Measurements from ENCODE around the gene CHD9. TPM values are rescaled to one million over a fixed set of nuclear protein-coding genes. Genes with fewer than 3 reads are reported as not detected.

The CHD9 gene
- total RNA-seq, 3 donors from 2014 or later (not counting 1 experiment from before 2014, with no cell fraction given), result 81.4 to 85.2 (median 81.9) TPM

GRCh38 chr16:53129281-53130158 lies 74.7 kb downstream of the CHD9 start:
- H3K4me3 ChIP-seq (ENCODE audit: low read length), result peak overlapping the region; percentile 97

GRCh38 chr16:53130159-53131049 lies 75.6 kb downstream of the CHD9 start:
- under 1% methylated on average over 115 of the region's 115 CpGs for WGBS (ENCODE audit: insufficient coverage)
- Mint-ChIP-seq H3K27me3 (ENCODE audit: low read depth in 2 of 2) (no peaks in the 10 kb centered on the region), H3K4me3 (peak overlapping the region; percentile 87), H3K4me1 (peaks cover 9 to 18% of the 10 kb centered on the region in 2 donors), H3K36me3 (no peaks in the 10 kb centered on the region), H3K27ac (peak overlapping the region; percentile 87 to 91), H3K9me3 (no peaks in the 10 kb centered on the region)
- H3K36me3 ChIP-seq (ENCODE audit: control insufficient read depth, insufficient read depth, low read length), result no peaks in the 10 kb centered on the region
- peaks cover 12% of the 10 kb centered on the region for H3K4me1 ChIP-seq (ENCODE audit: control insufficient read depth, insufficient read depth, low read length)
- TF ChIP-seq CTCF (IDR thresholded peaks at IDR 0.05), result peak; percentile 50
- ATAC-seq (peak; percentile 86 to 96 (median 90)), DNase-seq (peak; percentile 94 to 95)
- H3K27ac ChIP-seq (ENCODE audit: low read length), result peak overlapping the region; percentile 92
- intact Hi-C loops (cut with micrococcal nuclease), result loop anchor here (1.0 to 10.0 kb wide), 6 partner anchors 30 to 374 kb away; partner anchors contain the start of genes AKTIP and CHD9
- H3K4me3 ChIP-seq (ENCODE audit: low read length), result peak overlapping the region; percentile 97
- H3K9me3 ChIP-seq (ENCODE audit: control insufficient read depth, insufficient read depth, low read length), result no peaks in the 10 kb centered on the region
- H3K27me3 ChIP-seq (ENCODE audit: control insufficient read depth, insufficient read depth, low read length), result no peaks in the 10 kb centered on the region

More at GRCh38 chr16:53129281-53130158, 74.7 kb downstream of the CHD9 start:
- no peaks in the 10 kb centered on the region for H3K27me3 ChIP-seq (ENCODE audit: control insufficient read depth, insufficient read depth, low read length)
- peak overlapping the region; percentile 67 for H3K4me3 Mint-ChIP-seq
- H3K9me3 ChIP-seq (ENCODE audit: control insufficient read depth, insufficient read depth, low read length), result no peaks in the 10 kb centered on the region
- peaks cover 12% of the 10 kb centered on the region for H3K4me1 ChIP-seq (ENCODE audit: control insufficient read depth, insufficient read depth, low read length)
- H3K4me1 Mint-ChIP-seq, result peaks cover 9 to 11% of the 10 kb centered on the region in 2 donors
- H3K27ac ChIP-seq (ENCODE audit: low read length), result peak overlapping the region; percentile 92
- no peaks in the 10 kb centered on the region for H3K36me3 ChIP-seq (ENCODE audit: control insufficient read depth, insufficient read depth, low read length)
- DNase-seq (peak in 1 of 2 donors; percentile 10), ATAC-seq (no peak)
- no peaks in the 10 kb centered on the region for H3K9me3 Mint-ChIP-seq
- WGBS (ENCODE audit: insufficient coverage), result 44% methylated on average over 25 of the region's 25 CpGs
- H3K27ac Mint-ChIP-seq, result peak overlapping the region; percentile 87 to 91
- no peak for TF ChIP-seq CTCF (IDR thresholded peaks at IDR 0.05)
- H3K27me3 Mint-ChIP-seq (ENCODE audit: low read depth in 2 of 2), result no peaks in the 10 kb centered on the region
- intact Hi-C loops (cut with micrococcal nuclease), result loop anchor here (1.0 to 10.0 kb wide), 6 partner anchors 31 to 375 kb away; partner anchors contain the start of genes AKTIP and CHD9
- no peaks in the 10 kb centered on the region for H3K36me3 Mint-ChIP-seq

- DNase-seq (no peak), ATAC-seq (no peak)
- Mint-ChIP-seq H3K9me3 (no peaks in the 10 kb centered on the region), H3K4me1 (peaks cover 9 to 20% of the 10 kb centered on the region in 2 donors), H3K27me3 (ENCODE audit: low read depth in 2 of 2) (no peaks in the 10 kb centered on the region), H3K36me3 (no peaks in the 10 kb centered on the region), H3K27ac (peak overlapping the region in 1 of 2 donors; percentile 91), H3K4me3 (peak overlapping the region; percentile 87)
- Histone ChIP-seq H3K4me3 (ENCODE audit: low read length) (peak overlapping the region; percentile 30), H3K27ac (ENCODE audit: low read length) (no peak overlapping the region), H3K36me3 (ENCODE audit: control insufficient read depth, insufficient read depth, low read length) (no peaks in the 10 kb centered on the region), H3K4me1 (ENCODE audit: control insufficient read depth, insufficient read depth, low read length) (peaks cover 12% of the 10 kb centered on the region), H3K9me3 (ENCODE audit: control insufficient read depth, insufficient read depth, low read length) (no peaks in the 10 kb centered on the region), H3K27me3 (ENCODE audit: control insufficient read depth, insufficient read depth, low read length) (no peaks in the 10 kb centered on the region)
- TF ChIP-seq CTCF (IDR thresholded peaks at IDR 0.05), result no peak
- intact Hi-C loops (cut with micrococcal nuclease), result loop anchor here (2.0 to 10.0 kb wide), 5 partner anchors 30 to 374 kb away; partner anchors contain the start of genes AKTIP and CHD9
- WGBS (ENCODE audit: insufficient coverage), result under 1% methylated on average over 44 of the region's 46 CpGs
These were observed 76.2 kb downstream of the CHD9 start for GRCh38 chr16:53131050-53131362.
